ENCODE data around the gene CXCL14.

Gene CXCL14, protein sequence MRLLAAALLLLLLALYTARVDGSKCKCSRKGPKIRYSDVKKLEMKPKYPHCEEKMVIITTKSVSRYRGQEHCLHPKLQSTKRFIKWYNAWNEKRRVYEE

DNA sequence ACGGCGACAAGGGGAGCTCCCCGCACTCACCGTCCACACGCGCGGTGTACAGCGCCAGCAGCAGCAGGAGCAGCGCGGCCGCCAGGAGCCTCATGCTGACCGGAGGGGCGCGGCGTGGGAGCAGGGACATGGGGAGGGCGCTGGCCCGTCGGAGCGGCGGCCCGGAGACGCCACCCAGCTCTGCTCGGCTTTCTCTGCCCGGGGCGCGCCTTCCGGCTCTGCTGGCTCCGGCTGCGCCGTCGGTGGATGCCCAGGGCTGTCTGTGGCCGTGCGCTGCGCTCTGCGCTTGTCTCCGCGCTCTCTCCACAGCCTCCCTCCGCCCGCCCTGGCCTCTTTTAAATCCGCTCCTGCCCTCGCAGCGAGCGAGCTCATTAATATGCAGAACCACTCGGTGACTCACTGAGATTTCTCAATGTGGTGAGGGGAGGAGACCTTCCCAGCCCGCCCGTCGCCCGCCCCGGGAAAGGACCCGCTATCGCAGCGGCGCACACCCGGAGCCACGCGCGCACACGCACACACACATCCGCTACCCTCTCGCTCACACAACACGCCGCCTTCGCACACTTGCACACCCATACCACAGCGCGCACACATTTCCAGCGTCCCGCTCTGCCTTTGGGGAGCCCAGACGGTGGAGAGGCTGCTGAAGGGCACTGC lies at the start of gene CXCL14:
CXCL14 (minus strand) TSS at position 307 of the 657 bp plus-strand sequence; CDS start at position 94, 213 bp downstream.
- no peak for DNase-seq

DNA sequence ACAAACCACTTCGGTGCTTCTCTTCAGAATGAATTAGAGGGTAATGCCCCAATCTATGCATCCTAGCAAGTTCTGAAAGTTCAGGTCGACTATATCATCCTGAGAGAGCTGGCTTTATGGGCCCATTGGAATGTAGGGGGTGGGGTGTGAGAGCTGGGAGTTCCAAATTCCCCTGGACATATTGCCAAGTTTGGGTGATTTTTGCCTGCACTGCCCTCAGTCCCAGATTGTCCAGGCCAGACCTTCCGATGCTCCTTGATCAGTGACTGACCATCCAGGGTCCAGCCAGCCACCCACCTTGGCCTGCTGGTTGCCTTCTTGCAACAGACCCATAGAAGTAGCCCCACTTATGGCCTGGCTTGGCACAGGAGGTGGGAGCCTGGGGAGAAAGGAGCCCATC lies 47.8 kb upstream of the CXCL14 start:
- DNase-seq, result no peak

DNA sequence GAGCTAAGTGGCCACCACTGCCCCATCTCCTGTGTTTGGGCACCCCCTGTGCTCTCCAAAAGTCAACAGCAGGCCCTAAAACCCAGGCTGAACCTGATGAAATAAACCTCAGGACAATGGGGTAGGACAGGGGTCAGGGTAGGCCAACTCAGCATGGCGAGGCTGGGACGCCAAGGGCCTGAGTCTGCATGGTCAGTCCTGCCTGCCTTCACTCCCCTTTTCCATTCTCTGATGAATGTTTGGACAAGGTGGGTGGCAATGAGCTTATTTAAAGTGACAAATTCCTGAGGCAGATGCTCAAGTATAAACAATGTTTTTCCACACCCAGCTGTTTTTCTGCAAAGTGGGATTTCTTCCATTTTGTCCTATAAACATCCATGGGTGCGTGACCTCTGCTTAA lies 47.2 kb upstream of the CXCL14 start:
- DNase-seq, result no peak

DNA sequence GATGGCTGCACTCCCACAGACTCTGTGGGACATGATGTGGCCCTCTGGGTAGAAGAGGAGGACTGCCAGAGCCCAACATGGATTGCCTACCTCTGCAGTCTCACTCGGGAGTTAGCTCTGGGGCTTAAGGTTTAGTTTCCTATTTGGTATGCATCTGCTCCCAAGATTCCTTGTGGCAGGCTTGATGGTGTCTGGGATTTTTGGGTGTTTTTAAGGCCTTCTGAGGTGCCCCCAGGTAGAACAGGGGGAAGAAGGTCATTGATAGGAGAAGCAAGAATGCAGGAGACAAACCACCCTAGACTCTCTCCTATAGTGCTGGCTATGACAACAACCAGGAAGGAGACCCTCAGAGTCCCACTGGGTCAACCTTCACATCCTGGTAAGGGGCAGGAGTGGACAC lies 46.7 kb upstream of the CXCL14 start:
- DNase-seq, result no peak

GRCh38 chr5:135625061-135625460 lies 46.3 kb upstream of the CXCL14 start:
- no peak for DNase-seq

- DNase-seq, result no peak
Measured at GRCh38 chr5:135623186-135623715, 44.5 kb upstream of the CXCL14 start.

DNA sequence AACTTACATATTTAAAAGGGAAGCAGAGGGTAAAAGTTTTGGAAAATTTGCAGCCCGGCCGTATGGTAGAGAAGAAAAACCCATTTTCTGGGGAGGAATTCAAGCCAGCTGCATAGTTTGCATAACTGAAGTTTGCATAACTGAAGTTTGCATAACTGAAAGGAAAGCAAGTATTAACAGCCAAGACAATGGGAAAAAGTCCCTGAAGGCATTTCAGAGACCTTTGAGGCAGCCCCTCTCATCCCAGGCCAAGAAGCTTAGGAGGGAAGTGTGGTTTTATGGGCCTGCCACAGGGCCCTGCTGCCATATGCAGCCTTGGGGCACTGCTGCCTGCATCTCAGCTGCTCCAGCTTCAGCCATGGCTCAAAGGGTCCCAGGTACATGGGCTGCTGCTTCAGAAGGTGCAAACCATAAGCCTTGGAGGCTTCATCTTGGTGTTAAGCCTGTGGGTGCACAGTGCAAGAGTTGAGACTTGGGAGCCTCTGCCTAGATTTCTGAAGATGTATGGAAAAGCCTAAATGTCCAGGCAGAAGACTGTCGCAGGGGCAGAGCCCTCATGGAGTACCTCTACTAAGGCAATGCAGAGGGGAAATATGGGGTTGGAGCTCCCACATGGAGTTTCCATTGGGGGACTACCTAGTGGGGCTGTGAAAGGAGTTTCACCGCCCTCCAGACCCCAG lies 36.9 kb upstream of the CXCL14 start:
- DNase-seq, result no peak

DNA sequence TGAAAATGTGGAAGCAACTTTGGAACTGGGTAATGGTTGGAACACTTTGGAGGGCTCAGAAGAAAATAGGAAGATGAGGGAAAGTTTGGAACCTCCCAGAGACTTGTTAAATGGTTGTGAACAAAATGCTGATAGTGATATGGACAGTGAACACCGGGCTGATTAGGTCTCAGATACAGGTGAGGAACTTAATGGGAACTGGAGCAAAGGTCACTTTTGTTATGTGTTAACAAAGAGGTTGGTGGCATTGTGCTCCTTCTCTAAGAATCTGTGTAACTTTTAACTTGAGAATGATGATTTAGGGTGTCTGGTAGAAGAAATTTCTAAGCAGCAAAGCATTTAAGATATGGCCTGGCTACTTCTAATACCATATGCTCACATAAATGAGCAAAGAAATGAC lies 36.4 kb upstream of the CXCL14 start:
- DNase-seq, result no peak

DNA sequence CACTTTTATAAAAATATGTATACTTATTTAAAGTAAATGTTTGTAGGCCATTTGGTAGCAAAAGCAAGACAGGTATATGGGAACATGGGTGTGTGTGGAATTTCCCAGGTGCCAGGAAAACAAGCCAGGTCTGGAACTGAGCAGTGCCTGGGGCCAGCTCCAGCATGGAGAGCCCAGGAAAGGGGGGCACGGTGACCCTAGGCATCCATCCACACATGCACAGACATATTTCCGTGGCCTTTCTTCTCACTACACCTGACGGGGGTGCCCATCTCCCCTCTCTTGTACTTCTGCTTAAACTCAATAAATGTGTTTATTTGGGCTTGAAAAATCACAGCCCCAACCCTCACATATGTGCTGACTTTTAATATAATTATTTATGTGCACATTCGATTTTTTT lies 31.2 kb upstream of the CXCL14 start:
- no peak for DNase-seq

DNA sequence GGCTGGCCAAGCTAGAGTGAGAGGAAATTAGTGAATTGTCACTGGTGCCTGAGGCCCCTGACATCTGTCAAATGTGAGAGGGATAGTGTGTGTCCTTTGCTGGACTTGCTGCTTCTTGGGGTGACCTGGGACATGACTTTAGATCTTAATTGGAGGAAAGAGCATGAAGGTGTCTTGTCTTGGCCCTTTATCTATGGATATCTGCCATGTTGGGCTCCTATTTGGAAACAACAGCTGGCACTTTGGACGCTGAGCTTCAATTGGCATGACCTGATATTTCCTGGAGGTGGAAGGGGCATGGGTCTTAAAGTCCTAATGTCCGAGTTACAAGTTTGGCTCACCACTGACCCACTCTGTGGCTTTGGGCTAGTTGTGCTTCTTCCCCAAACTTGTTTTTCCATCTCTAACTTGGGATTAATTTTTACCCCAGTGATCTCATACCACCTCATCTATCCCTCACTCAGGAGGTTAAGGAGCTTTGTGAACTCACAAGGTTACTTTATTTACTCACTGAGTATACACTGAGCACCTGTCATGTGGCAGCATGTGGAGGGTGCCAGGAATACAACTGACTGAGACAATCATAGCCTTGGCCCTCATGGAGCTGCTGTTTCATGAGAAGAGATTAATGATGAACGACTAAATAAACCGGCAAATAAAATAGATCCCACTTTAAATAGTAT lies 30.1 kb upstream of the CXCL14 start:
- no peak for DNase-seq

DNA sequence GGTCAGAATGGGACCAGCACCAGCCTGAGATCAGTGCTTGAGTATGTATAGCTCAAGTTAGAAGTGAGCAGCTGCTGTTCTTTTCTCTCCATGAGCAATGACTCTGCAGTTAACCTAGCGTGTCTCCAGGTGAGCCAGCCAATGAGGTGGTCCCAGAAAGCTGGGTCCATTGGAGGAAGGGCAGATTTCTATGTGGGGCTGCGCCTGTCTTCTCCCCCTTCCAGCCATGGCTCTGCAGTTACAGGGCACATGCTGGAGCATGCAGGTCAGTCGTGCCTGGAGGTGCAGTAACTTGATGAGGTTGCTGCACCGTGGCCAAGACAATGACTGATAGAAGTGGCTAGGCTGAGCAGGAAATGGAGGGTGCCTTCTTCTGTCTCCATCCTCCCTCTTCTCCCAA lies 29.6 kb upstream of the CXCL14 start:
- DNase-seq, result no peak

DNA sequence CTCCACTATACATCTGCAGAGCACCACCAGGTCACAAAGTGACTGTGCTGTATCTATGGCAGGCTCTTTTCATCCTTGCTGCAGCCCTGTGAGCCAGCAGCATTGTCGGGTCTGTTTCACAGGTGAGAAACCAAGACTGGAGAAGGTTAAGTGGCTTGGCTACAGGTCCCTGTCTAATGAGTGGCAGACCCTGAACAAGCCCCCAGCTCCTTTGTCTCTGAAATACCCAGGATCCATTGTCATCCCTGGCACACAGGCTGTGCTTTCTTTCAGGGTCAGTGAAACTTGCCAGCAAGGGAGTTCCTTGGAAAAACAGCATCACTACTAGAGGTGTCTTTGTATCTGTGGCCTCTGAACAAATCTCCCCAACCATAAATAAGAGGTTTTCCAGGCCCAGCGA lies 27.6 kb upstream of the CXCL14 start:
- DNase-seq, result no peak

DNA sequence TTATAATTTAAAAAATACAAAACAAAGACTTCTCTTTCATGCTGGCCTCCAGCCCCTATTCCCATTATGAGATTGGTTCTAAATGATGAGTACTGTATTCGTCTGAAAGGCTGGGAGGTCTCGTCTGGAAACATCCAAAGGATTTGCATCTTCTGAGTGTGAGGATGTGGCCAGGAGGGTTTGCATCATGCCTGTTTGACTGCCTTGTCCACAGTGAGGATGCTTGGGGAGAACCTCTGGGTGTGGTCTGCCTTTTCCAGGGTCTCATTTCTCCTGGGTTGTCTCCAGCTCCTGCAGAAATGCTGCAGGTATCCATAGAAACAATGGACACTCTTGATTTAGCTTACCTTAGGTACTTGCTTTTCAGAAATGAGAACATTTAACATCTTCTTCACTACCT lies 26.4 kb upstream of the CXCL14 start:
- no peak for DNase-seq

GRCh38 chr5:135604056-135604455 lies 25.3 kb upstream of the CXCL14 start:
- DNase-seq, result no peak

GRCh38 chr5:135602882-135603721 lies 24.3 kb upstream of the CXCL14 start:
- no peak for DNase-seq

- no peak for DNase-seq
Measured at GRCh38 chr5:135601466-135601865, 22.7 kb upstream of the CXCL14 start.

DNA sequence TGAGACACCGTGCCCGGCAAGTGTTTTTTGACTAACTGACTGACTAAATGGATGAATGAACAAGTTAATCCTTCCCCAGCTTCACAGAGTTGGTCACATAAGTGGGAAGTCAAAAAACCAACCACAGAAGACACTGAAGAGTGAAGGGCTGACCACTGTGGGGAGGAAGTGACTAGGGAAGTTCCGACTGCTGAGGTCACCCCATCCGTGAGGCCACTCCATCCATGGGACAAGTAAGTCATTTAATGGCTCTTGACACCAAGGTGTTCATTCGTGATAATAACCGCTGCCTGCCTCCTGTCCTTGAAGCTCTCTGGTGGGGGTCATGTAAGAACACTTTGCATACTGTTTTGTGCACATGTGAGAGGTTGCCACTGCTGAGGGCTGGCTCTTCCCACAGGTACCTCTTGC lies 22.2 kb upstream of the CXCL14 start:
- DNase-seq, result no peak

DNA sequence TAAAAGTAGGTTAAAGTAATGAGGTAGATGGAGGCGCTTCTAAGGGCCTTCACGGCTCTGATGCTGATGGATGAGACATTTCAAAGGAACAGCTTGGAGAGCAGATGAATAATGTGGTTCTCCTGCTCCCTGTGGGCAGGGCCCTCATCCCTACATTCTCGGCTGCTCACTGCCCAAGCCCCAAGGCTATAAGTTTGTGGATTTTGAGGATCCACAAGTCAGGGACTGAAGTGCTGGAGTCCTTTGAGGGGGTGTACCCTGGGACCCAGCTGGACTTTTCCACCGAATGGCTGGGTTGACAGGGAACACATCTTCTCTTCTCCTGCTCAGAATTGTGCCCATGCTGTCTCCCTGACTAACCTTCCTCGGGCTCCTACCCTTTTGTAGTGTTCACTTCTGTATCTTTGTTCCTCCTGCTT lies 21.4 kb upstream of the CXCL14 start:
- DNase-seq, result no peak

DNA sequence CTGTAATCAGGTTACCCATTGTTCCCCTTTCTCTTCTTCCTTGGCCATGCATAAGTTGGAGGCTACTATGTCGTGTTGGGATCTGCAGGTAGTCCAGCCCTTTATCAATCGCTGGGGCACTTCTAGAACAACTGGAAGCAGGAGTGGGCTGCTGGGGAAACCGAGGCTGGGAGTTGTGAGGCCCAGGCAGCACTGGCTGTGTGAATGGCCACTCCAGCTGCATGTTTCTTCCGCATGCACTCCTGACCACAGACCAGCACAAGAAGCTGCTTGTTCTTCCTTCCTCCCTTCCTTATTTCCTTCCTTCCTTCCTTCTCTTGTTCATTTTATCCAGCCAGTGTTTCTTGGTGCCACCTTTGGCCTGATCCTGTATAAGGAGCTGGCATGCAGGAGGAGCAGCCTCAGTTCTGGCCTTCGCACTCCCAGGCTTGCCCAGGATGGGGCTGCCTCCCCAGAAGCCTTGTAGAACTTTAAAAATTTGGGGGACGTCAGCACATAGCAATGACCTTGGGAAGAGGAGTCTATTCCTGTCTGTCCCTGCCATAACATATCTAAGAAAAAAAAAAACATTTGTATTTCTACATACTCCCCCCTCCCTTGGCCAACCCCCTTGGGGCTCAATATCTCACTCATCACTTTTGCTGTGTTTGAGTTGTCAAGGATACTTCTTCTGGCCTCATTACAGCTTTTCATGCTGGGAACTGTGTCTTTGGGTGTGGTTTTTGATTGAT lies 20.8 kb upstream of the CXCL14 start:
- DNase-seq, result no peak

- no peak for DNase-seq
Measured at GRCh38 chr5:135598691-135599395, 20.1 kb upstream of the CXCL14 start.

DNA sequence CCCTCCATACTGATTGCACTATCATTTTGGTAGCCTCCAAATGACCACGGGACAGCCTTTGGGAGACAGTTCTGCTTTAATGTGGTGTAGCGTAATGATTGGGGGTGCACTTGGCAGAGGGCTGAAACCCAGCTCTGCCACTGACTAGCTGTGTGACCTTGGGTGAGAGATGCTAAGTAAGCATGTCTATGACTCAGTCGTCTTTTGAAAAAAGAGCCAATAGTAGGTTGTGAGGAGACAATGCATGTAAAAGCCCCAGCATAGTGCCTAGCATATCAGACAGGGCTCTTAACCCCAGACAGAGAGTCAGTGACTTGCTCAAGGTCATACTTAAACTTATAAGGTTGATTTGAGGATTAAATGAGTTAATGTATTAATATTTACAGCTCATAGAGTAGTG lies 18.0 kb upstream of the CXCL14 start:
- DNase-seq, result no peak

All from NCI-H1092 (cell line).